ENCODE measurements around the gene CDH11.

The CDH11 gene

DNA sequence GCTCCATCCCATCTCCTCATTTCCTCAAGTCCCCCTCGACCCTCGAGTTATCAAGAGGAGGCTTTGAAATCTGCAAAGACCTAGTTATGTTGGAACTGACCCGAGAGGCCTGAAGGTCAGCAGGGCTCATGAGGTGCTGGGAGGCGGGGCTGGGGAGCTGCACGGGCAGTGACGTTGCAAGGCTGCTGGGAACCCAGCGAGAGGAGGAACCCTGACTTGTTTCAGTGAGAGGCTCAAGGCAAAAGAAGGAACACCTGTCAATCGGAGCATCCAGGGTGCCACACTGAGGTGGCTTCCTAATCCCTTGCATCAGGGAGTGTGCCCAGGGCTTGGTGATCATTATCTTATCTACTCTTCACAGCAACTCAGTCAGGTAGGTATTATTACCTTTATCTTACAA lies 86.9 kb downstream of the CDH11 start:
- DNase-seq (ENCODE audit: low read depth in 2 of 2): no peak

GRCh38 chr16:65032387-65032786 lies 89.5 kb downstream of the CDH11 start:
- DNase-seq (ENCODE audit: low read depth in 2 of 2): no peak

DNA sequence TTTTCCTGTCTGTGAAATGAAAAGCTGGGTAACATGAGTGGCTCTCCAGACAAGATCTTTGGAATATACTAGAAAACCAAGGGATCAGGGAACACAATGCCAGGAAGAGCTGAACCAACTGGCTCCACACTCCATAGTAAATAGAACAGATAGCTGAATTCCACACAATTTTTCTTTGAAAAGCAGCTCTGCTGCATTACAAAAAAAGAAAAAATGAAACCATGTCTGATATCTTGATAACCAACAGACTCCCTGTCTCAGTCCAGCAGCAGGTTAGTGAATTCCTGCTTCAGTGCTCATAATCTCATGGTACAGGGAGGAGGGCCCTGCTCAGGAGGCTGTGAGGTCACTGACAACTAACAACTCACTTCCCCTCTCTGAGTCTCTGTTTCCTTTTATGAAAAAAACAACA lies 97.1 kb downstream of the CDH11 start:
- DNase-seq (ENCODE audit: low read depth in 2 of 2): no peak

DNA sequence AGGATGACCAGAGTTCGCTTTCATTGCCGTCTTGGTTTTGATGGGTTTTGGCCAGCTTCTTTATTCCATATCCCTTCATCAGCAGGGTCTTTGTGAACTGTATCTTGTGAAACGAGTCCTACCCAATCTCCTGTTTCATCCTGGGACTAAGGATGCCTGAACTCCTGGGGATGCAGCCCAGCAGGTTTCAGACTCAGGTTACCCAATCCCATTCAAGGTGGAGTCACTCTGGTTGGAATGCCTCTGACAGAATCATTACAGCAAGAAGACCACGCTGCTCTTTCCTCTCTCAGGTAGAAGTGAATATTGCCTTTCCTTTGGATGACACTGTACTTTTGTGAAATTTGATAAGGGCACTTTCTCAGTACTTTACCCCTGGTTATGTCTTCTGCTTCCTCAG lies 98.1 kb downstream of the CDH11 start:
- DNase-seq (ENCODE audit: low read depth in 2 of 2): no peak

DNA sequence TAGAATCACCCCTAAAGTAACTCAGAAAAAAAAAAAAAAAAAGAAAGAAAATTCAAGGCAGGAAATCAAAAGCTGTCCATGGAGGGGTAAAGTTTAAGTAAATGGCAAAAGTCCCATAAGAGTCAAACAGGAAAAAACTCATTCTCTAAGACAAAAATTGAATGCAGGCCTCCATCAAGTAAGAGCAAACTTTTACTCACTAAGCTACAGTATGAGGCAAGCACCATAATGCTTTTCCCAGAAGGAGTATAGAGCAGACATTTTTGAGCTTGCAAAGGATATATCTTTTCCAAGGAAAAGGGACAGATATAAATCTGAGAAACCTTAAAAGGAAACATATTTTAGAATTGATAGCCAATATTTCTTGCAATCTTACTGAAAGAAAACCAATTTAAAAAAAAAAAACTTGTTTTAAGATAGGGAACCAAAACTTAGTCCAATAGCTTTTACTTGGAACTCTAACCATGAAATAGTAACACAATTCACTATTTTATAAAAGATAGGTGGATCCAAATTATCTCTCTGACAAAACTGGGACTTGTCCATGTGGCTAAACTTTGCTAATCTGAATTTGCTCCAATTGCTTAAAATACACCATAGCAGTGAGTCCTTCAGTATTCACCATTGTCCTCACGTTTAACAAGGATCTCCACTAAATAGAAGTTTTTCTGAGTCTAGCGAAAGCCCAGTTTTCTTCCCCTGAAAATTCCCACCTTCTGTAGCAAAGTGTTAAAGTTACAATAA lies 99.8 kb downstream of the CDH11 start:
- DNase-seq (ENCODE audit: low read depth in 2 of 2): no peak

GRCh38 chr16:65016754-65017153 lies 105.1 kb downstream of the CDH11 start:
- DNase-seq (ENCODE audit: low read depth in 2 of 2): no peak

- DNase-seq (ENCODE audit: low read depth in 2 of 2): no peak
Measured at GRCh38 chr16:65015599-65015998, 106.3 kb downstream of the CDH11 start.

GRCh38 chr16:65012357-65012756 lies 109.5 kb downstream of the CDH11 start:
- DNase-seq (ENCODE audit: low read depth in 2 of 2): no peak

DNA sequence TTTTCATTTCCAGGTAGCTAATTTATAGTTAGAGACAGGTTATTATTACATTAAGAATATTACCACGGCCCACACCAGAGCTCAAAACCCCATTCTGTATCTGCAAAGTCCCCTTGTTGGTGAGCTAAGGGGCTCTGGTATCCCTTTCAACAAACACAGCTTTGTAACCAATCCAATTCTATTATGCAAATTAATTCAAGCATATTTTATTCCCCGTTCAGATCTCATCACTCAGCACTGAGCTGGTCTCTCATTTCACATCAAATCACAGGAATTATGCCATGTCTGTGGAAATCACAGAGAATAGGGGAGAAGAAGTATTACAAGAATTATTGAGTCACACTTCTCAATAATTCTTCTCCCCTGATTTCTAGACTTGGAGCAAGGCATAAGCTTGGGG lies 111.7 kb downstream of the CDH11 start:
- no peak for DNase-seq (ENCODE audit: low read depth in 2 of 2)

- no peak for DNase-seq (ENCODE audit: low read depth in 2 of 2)
Measured at GRCh38 chr16:65005696-65006095, 116.2 kb downstream of the CDH11 start.

DNA sequence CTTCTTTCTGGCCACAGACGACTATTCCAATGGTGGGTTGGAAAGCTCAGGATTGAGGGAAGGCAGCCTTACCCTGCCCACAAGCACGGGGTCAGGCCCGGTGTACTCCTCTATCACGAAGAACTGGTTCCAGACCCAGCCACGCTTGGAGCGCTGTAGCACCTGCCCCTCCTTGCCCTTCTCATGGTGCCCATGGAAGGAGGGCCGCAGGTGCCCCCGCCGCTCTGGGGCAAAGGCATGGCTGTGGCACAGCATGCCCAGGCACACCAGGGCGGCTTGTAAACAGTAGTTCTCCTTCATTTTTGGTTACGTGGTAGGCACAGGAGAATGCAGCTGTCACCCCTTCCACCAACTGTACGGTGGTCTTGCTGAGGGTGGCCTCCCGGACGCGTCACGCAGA lies 117.3 kb downstream of the CDH11 start:
- DNase-seq (ENCODE audit: low read depth in 2 of 2): no peak

DNA sequence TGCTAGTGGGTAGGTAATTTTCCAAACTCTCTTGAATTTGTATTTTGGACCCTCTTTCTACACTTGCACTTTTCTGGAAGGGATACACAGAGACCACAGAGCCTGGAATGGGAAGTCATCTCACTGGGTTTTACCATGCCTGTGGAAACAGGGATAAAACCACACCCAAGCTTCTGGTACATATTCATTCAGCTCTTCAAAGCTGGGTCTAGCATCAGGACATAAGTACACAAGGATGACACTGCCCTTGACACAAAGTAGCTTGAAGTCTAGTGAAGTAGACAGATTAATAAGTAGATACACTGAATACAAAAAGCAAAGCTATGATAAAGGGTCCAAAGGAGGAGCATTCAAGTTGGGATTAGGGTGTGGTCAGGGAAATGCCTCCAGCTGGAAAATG lies 118.2 kb downstream of the CDH11 start:
- no peak for DNase-seq (ENCODE audit: low read depth in 2 of 2)

DNA sequence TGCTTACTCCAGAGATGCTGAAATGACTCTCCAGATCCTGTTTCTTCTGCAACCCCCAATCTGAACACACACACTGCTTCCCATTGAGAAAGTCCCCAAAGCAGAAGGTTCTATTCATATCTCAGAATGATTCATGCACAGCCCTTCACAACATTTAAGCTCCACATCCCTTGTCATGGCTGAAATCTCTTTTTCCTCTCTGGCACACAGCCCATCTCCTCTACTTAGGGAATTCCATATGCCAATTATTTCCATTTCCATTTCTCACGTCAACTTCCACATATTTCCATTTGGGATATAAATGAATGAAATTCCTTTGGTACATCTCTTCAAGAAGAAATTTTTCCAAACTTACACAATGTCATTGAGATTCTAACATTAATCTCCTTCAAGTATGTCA lies 119.6 kb downstream of the CDH11 start:
- DNase-seq (ENCODE audit: low read depth in 2 of 2): no peak

- DNase-seq (ENCODE audit: low read depth in 2 of 2): no peak
Measured at GRCh38 chr16:65000654-65001053, 121.2 kb downstream of the CDH11 start.

DNA sequence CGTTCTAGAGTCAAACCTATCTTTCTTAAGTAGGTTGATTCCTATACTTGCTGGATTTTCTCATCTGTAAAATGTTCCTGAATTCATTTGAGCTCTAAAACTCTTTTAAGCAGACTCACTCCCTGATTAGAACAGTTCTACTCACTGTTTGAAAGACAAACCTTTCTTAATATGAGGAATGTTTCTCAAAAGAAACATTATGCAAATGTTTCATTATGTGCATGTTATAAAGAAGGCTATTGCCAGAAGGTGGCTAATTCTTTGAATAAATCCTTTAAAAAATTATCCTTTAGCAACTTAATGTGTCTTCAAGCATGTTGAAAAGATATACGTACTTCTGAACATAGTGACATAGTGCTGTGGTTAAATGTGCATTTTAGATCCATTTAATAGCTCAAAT lies 124.1 kb downstream of the CDH11 start:
- DNase-seq (ENCODE audit: low read depth in 2 of 2): no peak

DNA sequence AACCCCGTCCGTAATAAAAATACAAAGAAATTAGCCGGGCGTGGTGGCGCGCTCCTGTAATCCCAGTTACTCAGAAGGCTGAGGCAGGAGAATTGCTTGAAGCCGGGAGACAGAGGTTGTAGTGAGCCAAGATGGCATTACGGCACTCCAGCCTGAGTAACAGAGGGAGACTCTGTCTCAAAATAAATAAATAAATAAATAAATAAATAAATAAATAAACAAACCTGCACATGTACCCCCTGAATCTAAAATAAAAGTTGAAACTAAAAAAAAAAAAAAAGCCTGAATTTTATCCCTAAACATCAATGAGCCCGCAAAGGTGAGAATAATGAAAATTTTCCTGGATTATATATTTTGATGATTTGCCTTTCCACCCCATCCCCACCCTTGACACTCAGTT lies 124.7 kb downstream of the CDH11 start:
- DNase-seq (ENCODE audit: low read depth in 2 of 2): no peak

GRCh38 chr16:64996641-64997040 lies 125.2 kb downstream of the CDH11 start:
- no peak for DNase-seq (ENCODE audit: low read depth in 2 of 2)

DNA sequence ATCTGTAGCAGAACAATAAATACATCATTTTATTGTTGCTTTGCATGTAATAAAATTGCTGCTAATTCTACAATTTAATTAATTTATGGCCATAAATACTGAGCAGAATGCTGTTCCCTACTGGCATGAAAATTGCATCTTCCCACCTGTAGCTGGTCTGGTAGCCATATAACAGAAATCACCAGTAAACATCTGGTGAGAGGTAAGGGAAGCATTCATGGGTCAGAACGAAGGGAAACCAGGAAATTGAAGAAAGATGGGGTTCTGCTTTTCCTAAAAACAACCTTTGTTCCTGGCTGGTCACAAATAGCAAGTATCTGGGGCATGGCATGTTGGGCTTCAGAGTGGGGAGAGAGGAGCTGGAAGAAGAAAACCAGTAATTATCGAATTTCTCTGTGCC lies 128.4 kb downstream of the CDH11 start:
- DNase-seq (ENCODE audit: low read depth in 2 of 2): no peak

- DNase-seq (ENCODE audit: low read depth in 2 of 2): no peak
Measured at GRCh38 chr16:64991001-64991400, 130.9 kb downstream of the CDH11 start.

DNA sequence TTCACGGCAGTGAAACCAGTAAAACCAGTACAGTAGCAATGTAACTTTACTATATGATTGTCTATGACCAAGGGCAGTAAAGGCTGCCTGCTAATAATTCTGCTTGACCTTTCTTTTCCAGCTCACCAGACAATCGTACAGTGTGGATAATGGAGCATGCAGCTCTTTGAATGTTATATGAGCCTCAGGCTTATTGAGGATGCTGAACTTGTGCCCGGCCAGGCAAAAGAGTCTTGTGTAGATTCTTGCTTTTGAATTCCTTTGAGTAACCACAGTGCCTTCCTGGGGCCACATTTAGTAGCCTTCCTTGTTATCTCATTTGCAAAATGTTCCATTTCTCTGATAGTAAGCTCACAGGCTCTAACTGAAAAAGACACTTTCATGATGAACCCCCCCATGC lies 131.8 kb downstream of the CDH11 start:
- DNase-seq (ENCODE audit: low read depth in 2 of 2): no peak

- DNase-seq (ENCODE audit: low read depth in 2 of 2): no peak
Measured at GRCh38 chr16:64989050-64989449, 132.8 kb downstream of the CDH11 start.

- DNase-seq (ENCODE audit: low read depth in 2 of 2): no peak
Measured at GRCh38 chr16:64983963-64984362, 137.9 kb downstream of the CDH11 start.

DNA sequence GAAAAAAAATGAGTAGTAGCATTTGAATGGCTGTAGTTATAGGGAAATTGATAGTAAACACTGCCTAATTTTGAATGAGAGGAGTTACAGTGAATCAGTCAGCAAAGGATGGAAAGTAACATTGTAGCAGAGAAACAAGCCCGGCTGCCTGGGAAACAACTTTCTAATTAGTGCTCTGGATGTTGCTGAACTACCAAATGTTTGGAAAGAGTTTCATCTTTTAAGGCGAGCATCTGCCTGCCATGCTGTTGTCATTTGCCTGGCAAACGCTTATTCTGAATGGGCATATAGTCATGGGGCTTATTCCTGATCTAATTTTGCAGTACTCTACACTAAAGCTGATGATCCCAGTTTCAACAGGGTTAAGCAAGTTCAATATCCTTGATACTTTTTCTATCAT lies 138.6 kb downstream of the CDH11 start:
- DNase-seq (ENCODE audit: low read depth in 2 of 2): no peak

DNA sequence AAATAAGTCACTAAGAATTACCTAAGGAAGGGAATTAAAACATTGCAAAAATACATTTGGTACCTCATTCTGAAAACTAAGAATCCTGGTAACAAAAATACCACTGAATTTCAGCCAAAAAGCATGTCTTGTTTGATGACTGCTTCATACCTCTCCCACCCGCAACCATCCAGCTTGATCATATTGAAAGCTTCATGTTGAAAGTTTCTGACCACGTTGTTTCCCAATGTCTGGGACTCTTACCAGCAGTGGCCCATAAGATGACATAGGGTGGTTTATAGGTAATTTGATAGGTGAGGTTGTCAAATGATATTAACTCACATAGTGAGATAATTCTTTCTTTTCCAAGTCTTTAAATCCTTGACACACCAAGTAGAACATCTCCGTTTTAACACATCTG lies 139.3 kb downstream of the CDH11 start:
- no peak for DNase-seq (ENCODE audit: low read depth in 2 of 2)

All from stimulated activated CD8-positive, alpha-beta memory T cell treated with anti-CD3 and anti-CD28 coated beads, Interleukin-2, amount 100 ng/mL, for 48 hours (primary cell).